ENCODE results near the gene CYBA. TPM values are rescaled to one million over a fixed set of nuclear protein-coding genes. Genes with fewer than 3 reads are reported as not detected.

Gene CYBA
- total and polyA plus RNA-seq, 2 of the 13 experiments (the other 11 are each of a cell fraction or from before 2014, with no cell fraction given): 196 to 250 TPM

DNA sequence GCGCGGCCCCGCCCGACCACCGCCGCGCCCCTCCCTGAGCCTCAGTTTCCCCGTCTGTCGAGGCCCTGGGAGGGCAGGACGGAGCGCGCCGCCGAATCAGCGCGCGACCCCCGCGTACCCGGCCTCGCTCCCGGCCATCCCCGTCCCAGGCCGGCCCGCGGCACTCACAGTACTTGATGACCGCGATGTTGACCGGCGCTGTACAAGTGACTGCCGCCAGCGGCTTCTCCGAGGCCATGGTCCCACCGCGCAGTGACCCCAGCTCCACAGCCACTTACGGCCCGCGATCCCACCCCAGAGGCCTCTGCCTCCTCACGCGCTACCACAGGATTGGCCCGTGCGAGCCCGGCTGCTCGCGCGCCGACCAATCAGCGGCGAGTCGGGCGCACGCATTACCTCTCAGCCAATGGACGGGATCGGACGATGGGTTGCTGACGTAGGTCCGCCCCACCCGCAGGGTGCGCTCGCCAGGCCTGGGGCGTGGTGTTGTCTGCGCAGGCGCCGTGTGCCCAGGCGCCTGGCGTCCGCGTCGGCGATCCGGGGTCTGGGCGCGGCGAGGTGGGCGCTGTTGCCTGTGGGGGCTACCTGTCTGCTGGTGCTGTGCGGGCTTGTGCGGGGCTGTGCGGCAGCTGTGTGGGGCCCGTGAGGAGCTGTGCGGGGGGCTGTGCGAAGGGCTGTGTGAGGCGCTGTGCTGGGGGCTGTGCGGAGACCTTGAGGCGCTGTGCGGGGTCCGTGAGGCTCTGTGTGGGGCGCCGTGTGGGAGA lies 12.2 kb upstream of the CYBA start, which contains the start of gene MVD (continued):
- TF ChIP-seq, protein P1, sequence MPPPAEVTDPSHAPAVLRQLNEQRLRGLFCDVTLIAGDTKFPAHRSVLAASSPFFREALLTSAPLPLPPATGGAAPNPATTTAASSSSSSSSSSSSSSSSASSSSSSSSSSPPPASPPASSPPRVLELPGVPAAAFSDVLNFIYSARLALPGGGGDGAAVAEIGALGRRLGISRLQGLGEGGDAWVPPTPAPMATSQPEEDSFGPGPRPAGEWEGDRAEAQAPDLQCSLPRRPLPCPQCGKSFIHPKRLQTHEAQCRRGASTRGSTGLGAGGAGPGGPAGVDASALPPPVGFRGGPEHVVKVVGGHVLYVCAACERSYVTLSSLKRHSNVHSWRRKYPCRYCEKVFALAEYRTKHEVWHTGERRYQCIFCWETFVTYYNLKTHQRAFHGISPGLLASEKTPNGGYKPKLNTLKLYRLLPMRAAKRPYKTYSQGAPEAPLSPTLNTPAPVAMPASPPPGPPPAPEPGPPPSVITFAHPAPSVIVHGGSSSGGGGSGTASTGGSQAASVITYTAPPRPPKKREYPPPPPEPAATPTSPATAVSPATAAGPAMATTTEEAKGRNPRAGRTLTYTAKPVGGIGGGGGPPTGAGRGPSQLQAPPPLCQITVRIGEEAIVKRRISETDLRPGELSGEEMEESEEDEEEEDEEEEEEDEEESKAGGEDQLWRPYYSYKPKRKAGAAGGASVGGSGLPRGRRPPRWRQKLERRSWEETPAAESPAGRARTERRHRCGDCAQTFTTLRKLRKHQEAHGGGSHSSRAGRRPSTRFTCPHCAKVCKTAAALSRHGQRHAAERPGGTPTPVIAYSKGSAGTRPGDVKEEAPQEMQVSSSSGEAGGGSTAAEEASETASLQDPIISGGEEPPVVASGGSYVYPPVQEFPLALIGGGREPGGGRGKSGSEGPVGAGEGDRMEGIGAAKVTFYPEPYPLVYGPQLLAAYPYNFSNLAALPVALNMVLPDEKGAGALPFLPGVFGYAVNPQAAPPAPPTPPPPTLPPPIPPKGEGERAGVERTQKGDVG (CRISPR knock-in tag; IDR thresholded peaks at IDR 0.05; ENCODE audit: borderline replicate concordance): peak; percentile 94
- TF ChIP-seq ZNF34 (CRISPR knock-in tag; IDR thresholded peaks at IDR 0.05; ENCODE audit: borderline replicate concordance) (peak; percentile 91; the same call in 1 of the 2 replicates), SP4 (CRISPR knock-in tag; IDR thresholded peaks at IDR 0.05) (peak; percentile 96), HOXA9 (CRISPR knock-in tag; IDR thresholded peaks at IDR 0.05; ENCODE audit: borderline replicate concordance) (peak; percentile 32; the same call in 1 of the 2 replicates), BHLHE40 (IDR thresholded peaks at IDR 0.05; ENCODE audit: low read length) (peak; percentile 80), POLR2G (IDR thresholded peaks at IDR 0.05; ENCODE audit: low read depth, low read length) (peak; percentile 94), ZMYM3 (CRISPR knock-in tag; IDR thresholded peaks at IDR 0.05) (no peak; the same call in 1 of the 2 replicates), HNRNPUL1 (IDR thresholded peaks at IDR 0.05; ENCODE audit: low read depth, low read length) (peak; percentile 27; the same call in 1 of the 2 replicates), NKX3-1 (CRISPR knock-in tag; IDR thresholded peaks at IDR 0.05) (peak; percentile 93; the same call in 1 of the 2 replicates), CEBPG (CRISPR knock-in tag; IDR thresholded peaks at IDR 0.05) (no peak), HCFC1 (IDR thresholded peaks at IDR 0.05; ENCODE audit: low read depth, low read length) (peak; percentile 33; the same call in 1 of the 2 replicates), KDM5B (CRISPR knock-in tag; IDR thresholded peaks at IDR 0.05; ENCODE audit: borderline replicate concordance) (peak; percentile 97), PHF20 (CRISPR knock-in tag; IDR thresholded peaks at IDR 0.05) (peak; percentile 61; the same call in 1 of the 2 replicates), KDM2A (CRISPR knock-in tag; IDR thresholded peaks at IDR 0.05; ENCODE audit: borderline replicate concordance, low read depth) (peak; percentile 76), SNAPC2 (CRISPR knock-in tag; IDR thresholded peaks at IDR 0.05) (peak; percentile 38), ZKSCAN5 (CRISPR knock-in tag; IDR thresholded peaks at IDR 0.05) (no peak)
- TF ChIP-seq, protein P2, sequence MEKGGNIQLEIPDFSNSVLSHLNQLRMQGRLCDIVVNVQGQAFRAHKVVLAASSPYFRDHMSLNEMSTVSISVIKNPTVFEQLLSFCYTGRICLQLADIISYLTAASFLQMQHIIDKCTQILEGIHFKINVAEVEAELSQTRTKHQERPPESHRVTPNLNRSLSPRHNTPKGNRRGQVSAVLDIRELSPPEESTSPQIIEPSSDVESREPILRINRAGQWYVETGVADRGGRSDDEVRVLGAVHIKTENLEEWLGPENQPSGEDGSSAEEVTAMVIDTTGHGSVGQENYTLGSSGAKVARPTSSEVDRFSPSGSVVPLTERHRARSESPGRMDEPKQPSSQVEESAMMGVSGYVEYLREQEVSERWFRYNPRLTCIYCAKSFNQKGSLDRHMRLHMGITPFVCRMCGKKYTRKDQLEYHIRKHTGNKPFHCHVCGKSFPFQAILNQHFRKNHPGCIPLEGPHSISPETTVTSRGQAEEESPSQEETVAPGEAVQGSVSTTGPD (CRISPR knock-in tag; IDR thresholded peaks at IDR 0.05): no peak
- TF ChIP-seq, protein P3, sequence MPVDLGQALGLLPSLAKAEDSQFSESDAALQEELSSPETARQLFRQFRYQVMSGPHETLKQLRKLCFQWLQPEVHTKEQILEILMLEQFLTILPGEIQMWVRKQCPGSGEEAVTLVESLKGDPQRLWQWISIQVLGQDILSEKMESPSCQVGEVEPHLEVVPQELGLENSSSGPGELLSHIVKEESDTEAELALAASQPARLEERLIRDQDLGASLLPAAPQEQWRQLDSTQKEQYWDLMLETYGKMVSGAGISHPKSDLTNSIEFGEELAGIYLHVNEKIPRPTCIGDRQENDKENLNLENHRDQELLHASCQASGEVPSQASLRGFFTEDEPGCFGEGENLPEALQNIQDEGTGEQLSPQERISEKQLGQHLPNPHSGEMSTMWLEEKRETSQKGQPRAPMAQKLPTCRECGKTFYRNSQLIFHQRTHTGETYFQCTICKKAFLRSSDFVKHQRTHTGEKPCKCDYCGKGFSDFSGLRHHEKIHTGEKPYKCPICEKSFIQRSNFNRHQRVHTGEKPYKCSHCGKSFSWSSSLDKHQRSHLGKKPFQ (CRISPR knock-in tag; IDR thresholded peaks at IDR 0.05; ENCODE audit: insufficient replicate concordance): peak; percentile 76
- TF ChIP-seq, protein P4, sequence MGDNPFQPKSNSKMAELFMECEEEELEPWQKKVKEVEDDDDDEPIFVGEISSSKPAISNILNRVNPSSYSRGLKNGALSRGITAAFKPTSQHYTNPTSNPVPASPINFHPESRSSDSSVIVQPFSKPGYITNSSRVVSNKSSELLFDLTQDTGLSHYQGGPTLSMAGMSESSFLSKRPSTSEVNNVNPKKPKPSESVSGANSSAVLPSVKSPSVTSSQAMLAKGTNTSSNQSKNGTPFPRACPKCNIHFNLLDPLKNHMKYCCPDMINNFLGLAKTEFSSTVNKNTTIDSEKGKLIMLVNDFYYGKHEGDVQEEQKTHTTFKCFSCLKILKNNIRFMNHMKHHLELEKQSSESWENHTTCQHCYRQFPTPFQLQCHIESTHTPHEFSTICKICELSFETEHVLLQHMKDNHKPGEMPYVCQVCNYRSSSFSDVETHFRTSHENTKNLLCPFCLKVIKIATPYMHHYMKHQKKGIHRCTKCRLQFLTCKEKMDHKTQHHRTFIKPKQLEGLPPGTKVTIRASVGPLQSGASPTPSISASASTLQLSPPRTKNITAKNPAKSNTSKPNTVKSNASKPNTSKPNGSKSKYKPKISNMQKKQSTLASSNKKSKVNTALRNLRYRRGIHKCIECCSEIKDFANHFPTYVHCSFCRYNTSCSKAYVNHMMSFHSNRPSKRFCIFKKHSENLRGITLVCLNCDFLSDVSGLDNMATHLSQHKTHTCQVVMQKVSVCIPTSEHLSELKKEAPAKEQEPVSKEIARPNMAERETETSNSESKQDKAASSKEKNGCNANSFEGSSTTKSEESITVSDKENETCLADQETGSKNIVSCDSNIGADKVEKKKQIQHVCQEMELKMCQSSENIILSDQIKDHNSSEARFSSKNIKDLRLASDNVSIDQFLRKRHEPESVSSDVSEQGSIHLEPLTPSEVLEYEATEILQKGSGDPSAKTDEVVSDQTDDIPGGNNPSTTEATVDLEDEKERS (CRISPR knock-in tag; IDR thresholded peaks at IDR 0.05): 0 out of 2 replicates have a peak, but pooled peaks have one; percentile 28
